ENCODE measurements around the gene SLC35A4.

Gene SLC35A4

GRCh38 chr5:140608722-140609121 is 44.1 kb downstream of the SLC35A4 start:
- 0 out of 2 replicates have a peak, but pooled peaks cover 6% of the 10 kb centered on the region for H3K27me3 ChIP-seq (ENCODE audit: low read depth)
- no peaks in the 10 kb centered on the region for H3K4me1 ChIP-seq
- in situ Hi-C loops (cut with MboI; ENCODE audit: low sequenced_read_pairs): no loop called here
- H3K4me3 ChIP-seq: no peak overlapping the region
- DNase-seq (ENCODE audit: low spot score in 2 of 2): no peak
- H3K9me3 ChIP-seq: no peaks in the 10 kb centered on the region
- no peaks in the 10 kb centered on the region for H3K36me3 ChIP-seq (replicated peaks)

DNA sequence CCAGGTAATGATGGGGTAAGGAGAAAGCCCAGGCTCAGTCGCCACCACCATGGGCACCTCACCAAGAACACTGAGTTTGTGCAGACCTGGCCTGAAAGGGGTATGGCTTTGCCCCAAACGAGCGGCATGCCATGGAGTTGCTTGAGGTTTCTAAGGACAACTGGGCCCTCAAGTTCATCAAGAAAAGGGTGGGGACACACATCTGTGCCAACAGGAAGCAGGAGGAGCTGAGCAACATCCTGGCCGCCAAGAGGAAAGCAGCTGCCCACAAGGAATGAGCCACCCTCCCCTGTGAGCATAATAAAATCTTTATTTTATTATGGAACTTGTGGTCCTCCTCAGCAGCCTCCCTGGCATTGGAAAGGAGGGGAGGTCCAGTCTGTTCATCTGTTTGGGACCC is 44.5 kb downstream of the SLC35A4 start:
- 0 out of 2 replicates have a peak, but pooled peaks cover 6% of the 10 kb centered on the region for H3K27me3 ChIP-seq (ENCODE audit: low read depth)
- H3K9me3 ChIP-seq: no peaks in the 10 kb centered on the region
- no peaks in the 10 kb centered on the region for H3K4me1 ChIP-seq
- no peaks in the 10 kb centered on the region for H3K36me3 ChIP-seq (replicated peaks)
- H3K4me3 ChIP-seq: no peak overlapping the region
- no peak for DNase-seq (ENCODE audit: low spot score in 2 of 2)
- in situ Hi-C loops (cut with MboI; ENCODE audit: low sequenced_read_pairs): no loop called here

DNA sequence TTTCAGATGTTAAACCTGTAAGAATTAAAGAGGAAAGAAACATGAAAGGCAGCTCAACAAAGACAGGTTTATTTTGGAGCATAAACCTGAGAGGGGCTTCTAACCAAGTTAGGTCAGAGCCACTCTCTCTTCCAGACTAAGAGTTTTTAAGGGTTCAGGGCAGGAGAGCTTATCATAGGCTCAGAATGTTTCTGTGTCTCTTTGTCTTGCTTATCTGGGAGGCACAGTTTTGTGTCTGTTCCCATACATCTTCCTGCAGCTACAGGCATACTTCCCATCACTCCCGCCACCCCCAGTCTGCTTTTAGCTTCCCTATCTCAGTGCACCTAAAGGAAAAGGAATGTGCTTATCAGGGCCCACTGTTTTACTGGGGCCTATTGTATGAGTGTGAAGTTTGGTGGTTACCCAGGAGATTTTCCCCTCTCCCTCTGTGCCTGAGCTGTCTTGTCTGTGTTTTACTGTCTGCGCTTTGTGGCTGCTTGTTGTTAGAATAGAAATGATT is 46.4 kb downstream of the SLC35A4 start:
- Histone ChIP-seq H3K27me3 (ENCODE audit: low read depth) (0 out of 2 replicates have a peak, but pooled peaks cover 6% of the 10 kb centered on the region), H3K4me3 (no peak overlapping the region), H3K9me3 (no peaks in the 10 kb centered on the region), H3K36me3 (replicated peaks) (no peaks in the 10 kb centered on the region), H3K4me1 (no peaks in the 10 kb centered on the region)
- no peak for DNase-seq (ENCODE audit: low spot score in 2 of 2)
- in situ Hi-C loops (cut with MboI; ENCODE audit: low sequenced_read_pairs): no loop called here
